ENCODE results near the gene NRIP1. TPM values are rescaled to one million over a fixed set of nuclear protein-coding genes. Genes with fewer than 3 reads are reported as not detected.
A peak's percentile ranks its signal among the peaks of the same experiment; 100 is the strongest.

NRIP1 gene
- total and polyA plus RNA-seq, 2 of the 8 experiments (the other 6 are each of a cell fraction or from before 2014, with no cell fraction given) = 1.5 to 9.3 TPM

DNA sequence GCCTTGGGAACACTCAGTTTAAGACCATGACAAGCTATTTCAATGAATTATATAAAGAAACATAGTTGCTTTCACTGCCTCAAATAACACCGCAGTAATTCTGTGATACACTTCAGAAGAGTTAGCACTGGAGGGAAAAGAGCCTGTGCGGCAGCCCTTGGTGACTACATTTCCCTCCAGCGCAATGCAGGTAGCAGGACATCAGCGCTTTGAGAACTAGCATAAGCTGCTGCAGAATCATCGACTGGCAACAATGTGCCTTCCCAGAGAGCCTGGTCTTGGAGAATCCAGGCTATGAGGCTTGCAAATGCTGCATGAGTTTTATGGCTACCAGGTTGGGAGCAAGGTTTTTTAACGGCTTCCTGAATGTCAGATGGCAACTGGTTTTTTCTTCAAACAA, 7.5 kb downstream of the NRIP1 start:
- Histone ChIP-seq H3K27ac (ENCODE audit: low read depth, low read length) (no peak overlapping the region), H4K8ac (ENCODE audit: extremely low read depth, insufficient read depth, low read length) (no peak overlapping the region), H3K4me1 (replicated peaks in 1 of 4; ENCODE audit: control insufficient read depth in 3 of 4, insufficient read depth in 4 of 4, low read length in 3 of 4) (peaks cover 2 to 18% (median 5%) of the 10 kb centered on the region in 4 experiments; a peak in 6 of 7 replicates), H3K23me2 (ENCODE audit: low read depth, low read length) (no peaks in the 10 kb centered on the region), H3K23ac (ENCODE audit: insufficient read length) (no peak overlapping the region), H2BK15ac (ENCODE audit: low read length) (no peak overlapping the region), H2AFZ (ENCODE audit: low read length) (no peak overlapping the region), H3K27me3 (replicated peaks in 1 of 4; ENCODE audit: control insufficient read depth in 3 of 4, extremely low read depth in 1 of 4, insufficient read depth in 3 of 4, low read length in 3 of 4) (no peaks in the 10 kb centered on the region), H3K18ac (ENCODE audit: extremely low read depth, low read length) (peak overlapping the region; percentile 62; the same call in 1 of the 2 replicates), H3K14ac (ENCODE audit: insufficient read length) (no peak overlapping the region), H3K79me2 (ENCODE audit: control insufficient read depth in 1 of 2, insufficient read depth in 2 of 2, low read length in 2 of 2) (peaks cover 0 to 98% of the 10 kb centered on the region in 2 experiments; a peak in 3 of 4 replicates), H2BK20ac (ENCODE audit: low read length) (no peak overlapping the region), H4K91ac (replicated peaks; ENCODE audit: insufficient read length, low read length) (no peak overlapping the region), H3K56ac (replicated peaks; ENCODE audit: insufficient read length, low read depth, low read length) (no peak overlapping the region), H3K79me1 (ENCODE audit: low read depth, low read length) (no peaks in the 10 kb centered on the region), H3K9ac (replicated peaks in 1 of 4; ENCODE audit: extremely low read depth in 1 of 4, low read depth in 3 of 4, low read length in 3 of 4) (no peak overlapping the region), H3K4ac (replicated peaks; ENCODE audit: insufficient read length, low read depth, low read length) (no peak overlapping the region), H3K4me3 (ENCODE audit: extremely low read depth in 1 of 4, insufficient read depth in 2 of 4, low read depth in 3 of 4, low read length in 4 of 4) (no peak overlapping the region), H2AK5ac (ENCODE audit: low read depth, low read length) (no peak overlapping the region), H2BK12ac (ENCODE audit: low read depth, low read length) (peak overlapping the region; percentile 60; the same call in 1 of the 2 replicates), H4K20me1 (replicated peaks in 1 of 2; ENCODE audit: control insufficient read depth in 1 of 2, insufficient read depth in 2 of 2, low read length in 2 of 2) (no peaks in the 10 kb centered on the region), H4K5ac (ENCODE audit: insufficient read length, low read depth, low read length) (no peak overlapping the region), H3K4me2 (ENCODE audit: insufficient read depth in 1 of 2, low read depth in 2 of 2, low read length in 2 of 2) (no peak overlapping the region), H3K9me3 (ENCODE audit: insufficient read depth in 2 of 2, low read depth in 1 of 2, low read length in 1 of 2) (no peaks in the 10 kb centered on the region), H2BK5ac (ENCODE audit: low read depth, low read length) (no peak overlapping the region), H3K36me3 (ENCODE audit: control insufficient read depth in 2 of 4, insufficient read depth in 4 of 4, low read length in 3 of 4) (no peaks in the 10 kb centered on the region), H2BK120ac (replicated peaks; ENCODE audit: low read depth, low read length) (no peak overlapping the region)
- ChIA-PET CTCF (ENCODE audit: partially characterized antibody) (interaction anchor here (0.8 kb wide), 1 partner anchor 326 kb away, joined by 3 read pairs; no protein-coding TSS in a partner anchor), POLR2A (ENCODE audit: partially characterized antibody) (interaction anchor here (0.6 to 1.6 kb wide), 3 partner anchors 8 to 246 kb away, joined by 3 read pairs; partner anchors contain the start of gene NRIP1)
- DNase-seq (ENCODE audit: low read depth in 1 of 2, low spot score in 2 of 2) (no peak), FAIRE-seq (no peak)
- WGBS, 2 experiments (ENCODE audit: extremely low coverage in 1 of 2, insufficient coverage in 1 of 2, insufficient read length in 1 of 2, insufficient replicate concordance in 2 of 2, low coverage in 1 of 2, low lambda C conversion rate in 2 of 2, missing lambda C conversion rate in 1 of 2) = 68% methylated on average over 6 of the region's 6 CpGs; no CpG with 5 or more reads in 1 of the 2 experiments
- TF ChIP-seq GABPA (IDR thresholded peaks at IDR 0.05; ENCODE audit: borderline replicate concordance, insufficient read depth, low read length) (no peak), KDM5A (IDR thresholded peaks at IDR 0.05; ENCODE audit: low read length) (no peak), NANOG (IDR thresholded peaks at IDR 0.05; ENCODE audit: insufficient read depth, low read depth, low read length, poor library complexity, severe bottlenecking) (no peak), TAF7 (optimal IDR thresholded peaks at IDR 0.05; ENCODE audit: borderline replicate concordance, low read depth, low read length) (no peak), ZNF274 (IDR thresholded peaks at IDR 0.05; ENCODE audit: borderline replicate concordance, extremely low read depth, low read length) (no peak), TCF12 (IDR thresholded peaks at IDR 0.05; ENCODE audit: low read depth, low read length) (no peak), TEAD4 (IDR thresholded peaks at IDR 0.05; ENCODE audit: low read depth, low read length) (no peak), MAFK (IDR thresholded peaks at IDR 0.05; ENCODE audit: low read depth, low read length) (no peak)
- TF ChIP-seq, protein P1, sequence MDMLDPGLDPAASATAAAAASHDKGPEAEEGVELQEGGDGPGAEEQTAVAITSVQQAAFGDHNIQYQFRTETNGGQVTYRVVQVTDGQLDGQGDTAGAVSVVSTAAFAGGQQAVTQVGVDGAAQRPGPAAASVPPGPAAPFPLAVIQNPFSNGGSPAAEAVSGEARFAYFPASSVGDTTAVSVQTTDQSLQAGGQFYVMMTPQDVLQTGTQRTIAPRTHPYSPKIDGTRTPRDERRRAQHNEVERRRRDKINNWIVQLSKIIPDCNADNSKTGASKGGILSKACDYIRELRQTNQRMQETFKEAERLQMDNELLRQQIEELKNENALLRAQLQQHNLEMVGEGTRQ (IDR thresholded peaks at IDR 0.05; ENCODE audit: low read length) = no peak
- TF ChIP-seq, protein P2, sequence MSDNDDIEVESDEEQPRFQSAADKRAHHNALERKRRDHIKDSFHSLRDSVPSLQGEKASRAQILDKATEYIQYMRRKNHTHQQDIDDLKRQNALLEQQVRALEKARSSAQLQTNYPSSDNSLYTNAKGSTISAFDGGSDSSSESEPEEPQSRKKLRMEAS (IDR thresholded peaks at IDR 0.05) = no peak
